Stimulated activated CD4-positive, alpha-beta T cell treated with anti-CD3 and anti-CD28 coated beads, Interleukin-12 subunit alpha, Interleukin-12 subunit beta, amount 100 ng/mL, for 4 hours (primary cell): ENCODE measurements around the gene GLRB.
"Not testable (repeated sequence)": the region's sequence is repeated elsewhere in the genome, so short reads cannot be mapped to it uniquely, and the experiment has no call there.

ENCODE experiments used
- DNase-seq: peaks from one replicate; pipeline ENCODE4 v3.0.0-alpha.2; 2020

GLRB gene

DNA sequence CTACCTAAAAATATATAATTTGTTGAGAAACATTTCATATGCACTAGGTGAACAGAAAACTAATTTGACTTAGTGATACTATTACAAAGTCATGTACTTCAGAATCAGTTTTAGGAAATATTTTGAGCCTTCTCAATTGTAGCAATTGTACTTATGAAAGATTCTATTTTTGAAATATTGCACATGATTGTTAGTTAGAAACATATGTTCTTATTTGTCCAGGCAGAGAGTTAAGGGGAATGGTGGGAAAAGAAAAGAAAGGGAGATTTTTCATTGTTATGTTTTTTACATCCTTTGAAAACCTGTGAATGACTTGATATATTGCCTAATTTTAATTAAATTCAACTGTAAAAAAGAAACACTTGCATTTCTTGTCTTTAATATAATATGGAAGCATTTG, 66.0 kb downstream of the GLRB start:
- no peak for DNase-seq

DNA sequence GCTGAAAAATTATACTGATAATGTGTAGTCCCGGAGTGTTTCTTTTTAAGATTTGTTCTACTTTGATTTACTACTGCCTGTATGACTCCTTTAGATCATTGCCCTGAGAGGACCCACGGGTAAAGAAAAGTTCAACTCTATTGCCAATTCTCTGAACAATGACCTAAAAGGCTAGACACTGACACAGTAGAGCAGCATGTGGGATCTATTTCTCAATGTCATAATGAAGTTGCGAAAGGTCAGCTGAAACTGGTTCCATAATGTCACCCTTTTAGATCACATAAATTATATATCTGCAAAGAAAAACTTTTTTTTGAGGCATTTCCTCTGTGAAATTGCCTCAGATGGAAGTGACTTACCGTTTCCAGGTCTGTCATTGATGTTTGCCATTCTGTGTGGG, 67.4 kb downstream of the GLRB start:
- DNase-seq: no peak

- DNase-seq: no peak
Measured at GRCh38 chr4:157151711-157152110, 75.8 kb downstream of the GLRB start.

- no peak for DNase-seq
Measured at GRCh38 chr4:157165935-157166610, 90.1 kb downstream of the GLRB start.

DNA sequence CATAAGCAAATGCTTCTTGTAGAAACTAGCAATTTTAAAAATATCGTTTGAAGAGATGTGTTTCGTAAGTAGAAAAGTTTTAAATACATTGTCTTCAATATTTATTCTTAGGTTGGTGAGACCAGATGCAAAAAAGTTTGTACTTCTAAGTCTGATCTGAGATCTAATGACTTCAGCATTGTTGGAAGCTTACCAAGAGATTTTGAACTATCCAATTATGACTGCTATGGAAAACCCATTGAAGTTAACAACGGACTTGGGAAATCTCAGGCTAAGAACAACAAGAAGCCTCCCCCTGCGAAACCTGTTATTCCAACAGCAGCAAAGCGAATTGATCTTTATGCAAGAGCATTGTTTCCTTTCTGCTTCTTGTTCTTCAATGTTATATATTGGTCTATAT, 94.4 kb downstream of the GLRB start:
- DNase-seq: no peak

DNA sequence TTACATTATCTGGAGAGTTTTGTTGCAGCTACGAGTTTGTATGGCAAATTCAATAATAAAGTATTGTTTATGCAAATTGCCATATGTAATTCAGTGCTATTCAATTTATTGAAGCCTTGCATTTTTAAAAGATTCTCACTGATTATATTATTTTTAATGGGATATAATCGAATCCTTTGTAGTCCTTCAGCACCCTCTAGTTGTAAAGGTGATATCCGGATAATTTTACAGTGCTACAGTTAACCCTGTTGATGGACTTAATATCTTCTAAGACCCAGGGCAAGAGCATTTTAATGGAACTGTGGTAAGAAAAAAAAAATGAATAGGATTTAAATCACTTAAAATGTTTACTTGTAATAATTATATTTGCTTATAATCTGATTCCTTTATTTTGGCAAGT, 96.1 kb downstream of the GLRB start:
- no peak for DNase-seq

- not testable (repeated sequence) for DNase-seq
Measured at GRCh38 chr4:157180268-157180667, 104.3 kb downstream of the GLRB start.

GRCh38 chr4:157184300-157184699, 108.3 kb downstream of the GLRB start:
- DNase-seq: no peak

- DNase-seq: no peak
Measured at GRCh38 chr4:157185363-157185762, 109.4 kb downstream of the GLRB start.

- DNase-seq: no peak
Measured at GRCh38 chr4:157195374-157195773, 119.4 kb downstream of the GLRB start.

DNA sequence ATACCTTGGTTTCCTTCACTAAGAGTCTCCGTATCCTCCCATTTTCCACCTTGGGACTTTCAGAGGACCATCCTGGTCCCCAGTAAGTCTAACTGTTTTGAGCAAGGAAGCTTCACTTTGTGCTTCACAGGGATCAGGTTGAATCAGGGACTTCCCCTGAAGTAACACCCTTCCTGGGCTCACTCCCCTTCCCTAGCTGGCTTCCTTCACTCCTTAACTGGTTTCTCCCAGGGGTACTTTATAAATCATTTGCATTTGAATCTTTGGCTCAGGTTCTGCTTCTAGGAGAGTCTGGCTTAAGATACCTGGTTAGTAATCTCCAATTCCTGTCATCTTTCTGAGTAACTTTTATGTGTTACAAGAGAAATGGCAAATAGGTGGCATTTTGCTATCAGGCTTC, 120.1 kb downstream of the GLRB start:
- no peak for DNase-seq

- DNase-seq: peak; percentile 5
Measured at GRCh38 chr4:157204634-157205244, 128.8 kb downstream of the GLRB start.

DNA sequence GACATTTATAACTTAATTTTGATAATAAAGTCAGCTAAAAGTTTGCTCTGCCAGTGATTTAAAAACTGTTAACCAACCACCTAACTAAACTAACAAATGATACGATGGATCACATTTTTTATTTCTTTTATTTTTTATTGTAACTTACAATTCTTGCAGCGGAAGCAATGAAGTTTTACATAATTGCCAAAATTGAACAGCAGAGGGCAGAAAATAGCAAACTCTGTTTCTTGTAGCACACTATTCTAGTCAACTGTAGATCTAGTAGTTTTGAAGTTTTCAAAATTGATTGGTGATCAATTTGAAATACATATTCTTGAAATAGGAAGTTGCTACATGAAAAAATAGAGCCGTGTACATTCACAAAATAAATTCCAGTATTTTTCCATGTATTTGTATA, 141.8 kb downstream of the GLRB start:
- no peak for DNase-seq

GRCh38 chr4:157219711-157220370, 143.9 kb downstream of the GLRB start:
- DNase-seq: no peak

DNA sequence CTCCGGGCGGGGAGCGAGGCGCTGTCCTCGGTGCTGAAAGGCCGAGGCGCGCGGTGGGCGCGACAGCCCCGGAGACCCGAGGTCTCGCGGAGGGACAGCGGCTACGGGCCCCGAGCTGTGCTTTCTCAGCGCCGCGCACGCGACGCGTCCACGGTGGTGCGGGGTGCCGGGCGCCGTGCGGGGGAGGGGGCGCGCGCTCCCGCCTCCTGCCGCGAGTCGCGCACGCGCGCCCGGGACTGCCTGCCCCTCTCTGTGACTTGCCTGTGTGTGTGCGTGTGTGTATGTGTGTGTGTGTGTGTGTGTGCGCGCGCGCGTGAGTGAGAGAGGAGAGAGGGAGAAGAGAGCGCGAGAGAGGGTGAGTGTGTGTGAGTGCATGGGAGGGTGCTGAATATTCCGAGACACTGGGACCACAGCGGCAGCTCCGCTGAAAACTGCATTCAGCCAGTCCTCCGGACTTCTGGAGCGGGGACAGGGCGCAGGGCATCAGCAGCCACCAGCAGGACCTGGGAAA, 144.5 kb downstream of the GLRB start, which contains the start of gene GRIA2:
Gene GRIA2 (plus strand): TSS at position 358 of the 511 bp plus-strand sequence. CDS start 315 bp downstream, outside the sequence.
- peak; percentile 1 for DNase-seq

DNA sequence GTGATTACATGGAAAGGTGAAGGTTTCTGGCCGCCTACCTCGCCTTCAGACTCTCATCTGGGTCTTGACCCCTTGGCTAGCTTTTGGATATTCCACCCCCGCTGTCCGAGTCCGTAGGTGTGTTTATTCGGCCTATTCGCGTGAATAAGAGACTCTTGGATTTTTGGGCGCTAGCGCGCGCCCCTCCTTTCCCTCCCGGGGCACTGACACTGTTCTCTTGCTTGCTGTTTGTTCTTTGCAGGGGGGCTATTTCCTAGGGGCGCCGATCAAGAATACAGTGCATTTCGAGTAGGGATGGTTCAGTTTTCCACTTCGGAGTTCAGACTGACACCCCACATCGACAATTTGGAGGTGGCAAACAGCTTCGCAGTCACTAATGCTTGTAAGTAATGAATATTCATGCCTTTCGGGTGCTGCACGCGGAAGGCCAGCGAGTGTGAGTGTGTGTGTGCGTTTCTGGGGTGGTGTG, 145.5 kb downstream of the GLRB start:
- DNase-seq: no peak
